Gastroesophageal sphincter (tissue), 4 donors: Measurements from ENCODE around the gene CA5B. TPM values are rescaled to one million over a fixed set of nuclear protein-coding genes. Genes with fewer than 3 reads are reported as not detected.
"Not testable (repeated sequence)": the region's sequence is repeated elsewhere in the genome, so short reads cannot be mapped to it uniquely, and the experiment has no call there.

Experiments
- ATAC-seq: fragments of 150-250 bp; one replicate; pipeline ENCODE4 v1.9.1; 2016; ENCODE audit warnings: mild to moderate bottlenecking, moderate library complexity
- H3K27ac ChIP-seq, 4 donors: fragments of 200-600 bp; sonication (generic) in 3 of 4; 1 replicate in 3 of 4; 2 replicates in 1 of 4; pipeline ENCODE4 v1.5.1; 2016 to 2019
- H3K27me3 ChIP-seq: fragments of 200-600 bp; sonication (generic); one replicate; pipeline ENCODE4 v1.5.1; 2019
- H3K36me3 ChIP-seq, 2 donors: fragments of 200-600 bp; sonication (generic); one replicate each; pipeline ENCODE4 v1.5.1; 2019; ENCODE audit warnings: control low read depth in 1 of 2
- H3K4me1 ChIP-seq, 3 donors: fragments of 200-600 bp; sonication (generic); 1 replicate in 2 of 3; 2 replicates in 1 of 3; pipeline ENCODE4 v1.5.1; 2016 to 2019; ENCODE audit warnings: control low read depth in 2 of 3
- H3K4me3 ChIP-seq, 2 donors: fragments of 200-600 bp; sonication (generic); one replicate each; pipeline ENCODE4 v1.5.1; 2019; ENCODE audit warnings: mild to moderate bottlenecking in 1 of 2, moderate library complexity in 1 of 2
- H3K9me3 ChIP-seq, 3 donors: fragments of 200-600 bp; sonication (generic); one replicate each; pipeline ENCODE4 v1.5.1; 2017 to 2019; ENCODE audit warnings: control low read depth in 2 of 3
- EP300 ChIP-seq: sonication (generic); formaldehyde crosslinking; IDR thresholded peaks from one replicate; pipeline ENCODE4 v1.6.1; 2017; ENCODE audit warnings: antibody characterized with exemption, mild to moderate bottlenecking
- POLR2A ChIP-seq, 2 donors: fragments of 450-650 bp; IDR thresholded peaks; one replicate each; pipeline ENCODE4 v1.6.1; 2017; ENCODE audit warnings: antibody characterized with exemption in 2 of 2, mild to moderate bottlenecking in 2 of 2, moderate library complexity in 1 of 2
- POLR2AphosphoS5 ChIP-seq: sonication (generic); formaldehyde crosslinking; IDR thresholded peaks from one replicate; pipeline ENCODE4 v1.6.1; 2017; ENCODE audit warnings: antibody characterized with exemption
- WGBS, 2 donors: methylation state at CpG; one replicate each; pipeline ENCODE4 v1.1.5; 2018; ENCODE audit warnings: low coverage in 1 of 2; 5-methylcytosine and 5-hydroxymethylcytosine counted together
- total RNA-seq, 4 donors: library from RNA; depleted of rRNA; stranded (reverse); fragments of >200 nt; gene quantifications; one replicate each; pipeline ENCODE4 v1.1.0, GENCODE V29; 2016
- TF ChIP-seq, protein P1 (sequence below), 4 experiments: fragments of 200-600 bp in 2 of 4; fragments of 450-650 bp in 2 of 4; sonication (generic) in 1 of 4; IDR thresholded peaks; one replicate each; pipeline ENCODE4 v1.5.1; 2017 to 2019; ENCODE audit warnings: antibody characterized with exemption in 4 of 4, mild to moderate bottlenecking in 2 of 4, moderate library complexity in 2 of 4

CA5B gene, protein sequence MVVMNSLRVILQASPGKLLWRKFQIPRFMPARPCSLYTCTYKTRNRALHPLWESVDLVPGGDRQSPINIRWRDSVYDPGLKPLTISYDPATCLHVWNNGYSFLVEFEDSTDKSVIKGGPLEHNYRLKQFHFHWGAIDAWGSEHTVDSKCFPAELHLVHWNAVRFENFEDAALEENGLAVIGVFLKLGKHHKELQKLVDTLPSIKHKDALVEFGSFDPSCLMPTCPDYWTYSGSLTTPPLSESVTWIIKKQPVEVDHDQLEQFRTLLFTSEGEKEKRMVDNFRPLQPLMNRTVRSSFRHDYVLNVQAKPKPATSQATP
- total RNA-seq, result 10 to 100 TPM in 2 of 4 donors, 1 to 10 TPM in 2; 8.2 to 11.4 (median 9.9) TPM

DNA sequence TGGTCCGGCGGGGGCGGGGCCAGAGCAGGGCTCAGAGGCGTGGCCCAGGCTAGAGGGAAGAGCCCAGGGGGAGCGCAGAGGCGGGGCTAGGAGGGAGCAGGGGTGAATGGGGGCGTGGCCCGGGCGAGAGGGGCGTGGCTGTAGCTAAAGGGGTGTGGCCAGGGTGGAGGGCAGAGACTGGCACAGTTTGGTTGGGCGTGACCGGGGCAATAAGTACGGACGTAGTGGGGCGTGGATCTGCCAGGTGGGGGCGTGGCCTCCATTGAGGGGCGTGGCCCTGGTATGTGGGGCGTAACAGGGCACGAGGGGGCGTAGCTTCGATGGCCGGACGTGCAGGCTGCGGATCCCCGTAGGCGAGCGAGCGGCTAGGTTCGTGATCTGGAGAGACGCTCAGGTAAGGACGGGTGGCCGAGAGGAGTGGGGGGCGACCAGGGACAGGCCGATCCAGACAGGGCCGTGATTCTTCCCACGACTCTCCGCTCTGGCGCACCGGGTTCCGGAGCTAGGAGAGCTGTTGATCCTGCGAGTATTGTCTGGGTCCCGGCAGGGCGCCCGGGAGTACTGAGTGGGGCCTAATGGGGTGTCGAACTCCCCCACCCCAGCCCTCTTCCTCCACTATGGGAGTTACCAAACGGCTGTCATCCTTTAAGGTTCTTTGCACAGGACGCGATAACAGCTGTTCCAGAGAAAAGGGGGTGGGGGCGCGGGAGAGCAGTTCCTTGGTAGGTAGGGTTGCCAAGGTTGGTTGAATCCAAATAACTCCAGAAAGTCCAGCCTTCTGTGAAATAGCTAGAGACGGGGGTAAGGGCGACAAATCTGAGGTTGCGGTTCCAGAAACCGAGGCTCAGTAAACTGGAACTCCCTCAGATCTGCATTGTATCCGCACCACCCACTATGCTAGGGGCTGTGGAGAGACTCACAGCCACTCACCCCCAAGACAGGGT is at the start of gene CA5B:
CA5B (plus strand) TSS at position 312 of the 944 bp plus-strand sequence. CDS start 11,754 bp downstream, outside the sequence.
- no peaks in the 10 kb centered on the region for H3K9me3 ChIP-seq
- H3K4me3 ChIP-seq, result peak within 1 kb of the TSS; percentile 32 to 55
- peak; percentile 96 for ATAC-seq
- TF ChIP-seq POLR2AphosphoS5 (no peak), POLR2A (IDR thresholded peaks at IDR 0.05) (no peak), EP300 (no peak)
- TF ChIP-seq, protein P1, sequence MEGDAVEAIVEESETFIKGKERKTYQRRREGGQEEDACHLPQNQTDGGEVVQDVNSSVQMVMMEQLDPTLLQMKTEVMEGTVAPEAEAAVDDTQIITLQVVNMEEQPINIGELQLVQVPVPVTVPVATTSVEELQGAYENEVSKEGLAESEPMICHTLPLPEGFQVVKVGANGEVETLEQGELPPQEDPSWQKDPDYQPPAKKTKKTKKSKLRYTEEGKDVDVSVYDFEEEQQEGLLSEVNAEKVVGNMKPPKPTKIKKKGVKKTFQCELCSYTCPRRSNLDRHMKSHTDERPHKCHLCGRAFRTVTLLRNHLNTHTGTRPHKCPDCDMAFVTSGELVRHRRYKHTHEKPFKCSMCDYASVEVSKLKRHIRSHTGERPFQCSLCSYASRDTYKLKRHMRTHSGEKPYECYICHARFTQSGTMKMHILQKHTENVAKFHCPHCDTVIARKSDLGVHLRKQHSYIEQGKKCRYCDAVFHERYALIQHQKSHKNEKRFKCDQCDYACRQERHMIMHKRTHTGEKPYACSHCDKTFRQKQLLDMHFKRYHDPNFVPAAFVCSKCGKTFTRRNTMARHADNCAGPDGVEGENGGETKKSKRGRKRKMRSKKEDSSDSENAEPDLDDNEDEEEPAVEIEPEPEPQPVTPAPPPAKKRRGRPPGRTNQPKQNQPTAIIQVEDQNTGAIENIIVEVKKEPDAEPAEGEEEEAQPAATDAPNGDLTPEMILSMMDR (IDR thresholded peaks at IDR 0.05), result no peak
- peaks cover 0 to 10% (median 0%) of the 10 kb centered on the region in 3 donors for H3K4me1 ChIP-seq
- H3K27me3 ChIP-seq, result no peaks in the 10 kb centered on the region
- WGBS, 2 donors, result 0% methylated on average over 12 of the region's 55 CpGs; no CpG with 5 or more reads in 1 of the 2 donors
- H3K27ac ChIP-seq, result peak within 1 kb of the TSS in 3 of 4 donors; percentile 55 to 66 (median 61)
- H3K36me3 ChIP-seq, result no peaks in the 10 kb centered on the region

DNA sequence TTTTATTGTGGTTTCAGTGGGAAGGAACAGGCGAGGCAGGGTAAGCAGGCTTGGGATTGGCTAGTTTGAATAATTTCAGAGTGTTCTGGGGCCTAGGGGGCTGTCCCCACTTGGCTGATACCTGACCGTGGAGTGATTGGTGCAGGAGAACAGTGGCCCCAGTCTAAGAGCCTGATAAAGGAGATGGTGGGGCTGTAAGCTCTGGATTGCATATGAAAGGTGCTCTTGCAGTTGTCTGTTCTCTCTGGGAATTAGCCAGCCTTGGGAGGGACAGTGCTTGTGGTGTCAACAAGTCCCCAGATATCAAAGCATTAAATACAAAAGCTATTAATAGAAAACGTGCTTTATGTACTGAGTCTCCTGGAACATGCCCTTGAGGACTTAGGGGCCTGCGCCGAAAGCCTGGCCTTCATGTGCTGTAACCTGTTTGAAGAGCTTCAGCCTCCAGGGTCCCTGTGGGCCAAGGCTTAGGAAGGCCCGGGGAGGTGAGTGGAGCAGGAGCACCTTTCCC is 43.1 kb upstream of the CA5B start:
- H3K36me3 ChIP-seq, result peaks cover 0 to 23% of the 10 kb centered on the region in 2 donors

DNA sequence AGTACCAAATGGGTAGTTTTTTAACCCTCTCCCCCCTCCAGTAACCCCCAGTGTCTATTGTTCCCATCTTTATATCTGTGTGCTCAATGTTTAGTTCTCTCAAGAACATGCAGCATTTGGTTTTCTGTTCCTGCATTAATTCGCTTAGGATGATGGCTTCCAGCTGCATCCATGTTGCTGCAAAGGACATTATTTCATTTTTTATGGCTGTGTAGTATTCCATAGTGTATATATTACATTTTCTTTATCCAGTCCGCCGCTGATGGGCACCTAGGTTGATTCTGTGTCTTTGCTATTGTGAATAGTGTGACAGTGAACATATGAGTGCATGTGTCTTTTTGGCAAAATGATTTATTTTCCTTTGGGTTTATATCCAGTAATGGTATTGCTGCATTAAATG is 41.6 kb upstream of the CA5B start:
- no peak for ATAC-seq
- WGBS, 2 donors, result 67 to 93% methylated on average over 3 of the region's 3 CpGs
- Histone ChIP-seq H3K36me3 (peaks cover 0 to 23% of the 10 kb centered on the region in 2 donors), H3K9me3 (no peaks in the 10 kb centered on the region), H3K4me3 (no peak overlapping the region), H3K4me1 (no peaks in the 10 kb centered on the region), H3K27me3 (no peaks in the 10 kb centered on the region), H3K27ac (no peak overlapping the region)
- no peak for TF ChIP-seq POLR2AphosphoS5
- TF ChIP-seq POLR2A (IDR thresholded peaks at IDR 0.05), result no peak
- TF ChIP-seq EP300, result no peak
- TF ChIP-seq, protein P1 (IDR thresholded peaks at IDR 0.05), result no peak

More for the DNA sequence above, 43.1 kb upstream of the CA5B start:
- WGBS, 2 donors, result 94% methylated on average over 4 of the region's 6 CpGs; no CpG with 5 or more reads in 1 of the 2 donors
- no peaks in the 10 kb centered on the region for H3K9me3 ChIP-seq
- no peak overlapping the region for H3K27ac ChIP-seq
- no peaks in the 10 kb centered on the region for H3K27me3 ChIP-seq
- no peaks in the 10 kb centered on the region for H3K4me1 ChIP-seq
- no peak for TF ChIP-seq EP300
- TF ChIP-seq, protein P1 (IDR thresholded peaks at IDR 0.05), result no peak
- TF ChIP-seq POLR2A (IDR thresholded peaks at IDR 0.05), result no peak
- TF ChIP-seq POLR2AphosphoS5, result no peak
- H3K4me3 ChIP-seq, result no peak overlapping the region
- no peak for ATAC-seq

DNA sequence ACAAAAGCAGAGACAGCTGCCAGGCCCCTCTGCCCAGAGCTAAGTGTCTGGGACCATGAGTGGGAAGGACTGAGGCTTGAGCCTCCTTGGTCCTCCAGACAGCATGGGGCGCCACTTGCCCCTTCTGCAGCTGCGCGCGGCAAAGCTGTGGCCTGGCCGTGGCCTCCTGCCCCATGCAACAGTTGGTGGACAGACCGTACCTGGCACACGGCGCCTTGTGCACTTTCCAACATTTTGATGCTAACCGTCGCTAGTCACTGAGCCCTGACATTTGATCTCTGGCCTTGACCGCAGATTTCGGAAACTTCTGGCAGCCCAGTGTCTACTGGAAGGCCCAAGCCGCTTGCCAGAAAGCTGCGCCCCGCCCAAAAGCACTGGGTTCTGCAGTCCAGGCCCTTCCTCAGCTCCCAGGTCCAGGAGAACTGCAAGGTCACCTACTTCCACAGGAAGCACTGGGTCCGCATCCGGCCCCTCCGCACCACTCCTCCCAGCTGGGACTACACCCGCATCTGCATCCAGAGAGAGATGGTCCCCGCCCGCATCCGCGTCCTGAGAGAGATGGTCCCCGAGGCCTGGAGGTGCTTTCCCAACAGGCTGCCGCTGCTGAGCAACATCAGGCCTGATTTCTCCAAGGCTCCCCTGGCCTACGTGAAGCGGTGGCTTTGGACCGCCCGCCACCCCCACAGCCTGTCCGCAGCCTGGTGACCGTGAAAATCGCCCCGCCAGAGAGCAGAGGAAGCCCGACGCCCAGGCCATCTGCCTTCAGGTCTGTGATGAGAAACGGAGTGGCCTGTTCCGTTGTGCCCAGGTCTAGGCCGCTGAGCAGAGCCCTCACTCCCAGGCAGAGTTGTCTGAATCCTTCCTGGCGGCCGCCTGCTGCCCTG is 35.3 kb upstream of the CA5B start:
- no peak overlapping the region for H3K27ac ChIP-seq
- no peak for TF ChIP-seq POLR2A (IDR thresholded peaks at IDR 0.05)
- TF ChIP-seq EP300, result no peak
- TF ChIP-seq, protein P1 (IDR thresholded peaks at IDR 0.05), result no peak
- TF ChIP-seq POLR2AphosphoS5, result no peak
- H3K27me3 ChIP-seq, result no peaks in the 10 kb centered on the region
- ATAC-seq, result no peak
- H3K9me3 ChIP-seq, result no peaks in the 10 kb centered on the region
- no CpG with 5 or more reads among the region's 40 CpGs for WGBS, 2 donors
- no peaks in the 10 kb centered on the region for H3K4me1 ChIP-seq
- H3K36me3 ChIP-seq, result peaks cover 0 to 10% of the 10 kb centered on the region in 2 donors
- no peak overlapping the region for H3K4me3 ChIP-seq

DNA sequence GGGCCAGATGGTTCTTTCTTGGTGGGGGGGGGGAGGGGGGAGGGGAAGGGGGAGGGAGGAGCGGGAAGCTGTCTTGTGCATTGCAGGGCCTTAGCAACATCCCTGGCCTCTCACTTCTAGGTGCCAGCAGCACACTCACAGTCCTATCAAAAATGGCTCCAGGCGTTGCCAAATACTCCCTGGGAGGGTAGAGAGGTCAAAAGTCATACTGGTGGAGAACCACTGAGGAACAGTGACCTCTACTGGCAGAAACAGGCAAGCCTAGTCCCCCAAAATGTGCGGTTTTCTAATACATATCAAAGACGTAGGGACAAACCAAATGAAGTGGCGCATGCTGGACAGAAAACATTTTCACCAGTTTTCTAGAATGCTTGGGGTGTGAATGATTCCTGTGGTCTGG is 34.3 kb upstream of the CA5B start:
- ATAC-seq, result peak; percentile 39
- not testable (repeated sequence) for H3K4me1 ChIP-seq, H3K4me3 ChIP-seq, H3K9me3 ChIP-seq, H3K27ac ChIP-seq, H3K27me3 ChIP-seq
- no CpG with 5 or more reads among the region's 5 CpGs for WGBS, 2 donors
- H3K36me3 ChIP-seq, result peaks cover 0 to 10% of the 10 kb centered on the region in 2 donors

DNA sequence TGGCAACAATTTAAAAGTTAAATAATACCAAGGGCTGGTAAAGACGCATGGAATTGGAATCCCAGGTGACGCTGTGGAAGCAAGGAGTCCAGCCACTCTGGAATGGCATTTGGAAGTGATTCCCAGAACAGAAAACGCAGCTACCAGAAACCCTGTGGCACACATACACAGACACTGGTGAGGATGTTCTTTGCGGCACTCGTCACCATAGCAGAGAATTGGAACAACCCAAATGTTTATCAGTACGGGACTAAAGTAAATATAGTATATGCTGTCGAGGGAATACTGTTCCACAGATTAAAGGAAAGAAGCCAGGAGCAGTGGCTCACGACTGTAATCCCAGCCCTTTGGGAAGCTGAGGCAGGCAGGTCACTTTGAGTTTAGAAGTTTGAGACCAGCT is 33.8 kb upstream of the CA5B start:
- WGBS, 2 donors, result 57 to 94% methylated on average over 1 to 4 of the region's 8 CpGs
- not testable (repeated sequence) for H3K27ac ChIP-seq, H3K4me3 ChIP-seq, H3K4me1 ChIP-seq, H3K27me3 ChIP-seq, ATAC-seq, H3K9me3 ChIP-seq
- peaks cover 0 to 10% of the 10 kb centered on the region in 2 donors for H3K36me3 ChIP-seq
